Measurements from ENCODE around the gene DLGAP5.

GRCh38 chr14:55099756-55100155 is 91.6 kb downstream of the DLGAP5 start:
- TF ChIP-seq, protein P1, sequence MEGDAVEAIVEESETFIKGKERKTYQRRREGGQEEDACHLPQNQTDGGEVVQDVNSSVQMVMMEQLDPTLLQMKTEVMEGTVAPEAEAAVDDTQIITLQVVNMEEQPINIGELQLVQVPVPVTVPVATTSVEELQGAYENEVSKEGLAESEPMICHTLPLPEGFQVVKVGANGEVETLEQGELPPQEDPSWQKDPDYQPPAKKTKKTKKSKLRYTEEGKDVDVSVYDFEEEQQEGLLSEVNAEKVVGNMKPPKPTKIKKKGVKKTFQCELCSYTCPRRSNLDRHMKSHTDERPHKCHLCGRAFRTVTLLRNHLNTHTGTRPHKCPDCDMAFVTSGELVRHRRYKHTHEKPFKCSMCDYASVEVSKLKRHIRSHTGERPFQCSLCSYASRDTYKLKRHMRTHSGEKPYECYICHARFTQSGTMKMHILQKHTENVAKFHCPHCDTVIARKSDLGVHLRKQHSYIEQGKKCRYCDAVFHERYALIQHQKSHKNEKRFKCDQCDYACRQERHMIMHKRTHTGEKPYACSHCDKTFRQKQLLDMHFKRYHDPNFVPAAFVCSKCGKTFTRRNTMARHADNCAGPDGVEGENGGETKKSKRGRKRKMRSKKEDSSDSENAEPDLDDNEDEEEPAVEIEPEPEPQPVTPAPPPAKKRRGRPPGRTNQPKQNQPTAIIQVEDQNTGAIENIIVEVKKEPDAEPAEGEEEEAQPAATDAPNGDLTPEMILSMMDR (conservative IDR thresholded peaks at IDR 0.05): no peak
- TF ChIP-seq ZFX (IDR thresholded peaks at IDR 0.05): no peak
